NCI-H128 (cell line): ENCODE data around the gene FGF19.

Experiments used
- DNase-seq: peaks from one replicate; lab custom pipeline; 2025; ENCODE audit not compliant: unreplicated experiment; lab: John Stamatoyannopoulos, UW

FGF19 gene

GRCh38 chr11:69657456-69657910 is 46.3 kb downstream of the FGF19 start:
- no peak for DNase-seq

- no peak for DNase-seq
These were observed 47.0 kb downstream of the FGF19 start for GRCh38 chr11:69656536-69657455.

GRCh38 chr11:69655479-69656428 is 48.1 kb downstream of the FGF19 start:
- DNase-seq = no peak

- DNase-seq = no peak
These were observed 49.0 kb downstream of the FGF19 start for GRCh38 chr11:69654660-69655478.

GRCh38 chr11:69654001-69654659 is 49.7 kb downstream of the FGF19 start:
- DNase-seq = no peak

GRCh38 chr11:69653406-69653960 is 50.3 kb downstream of the FGF19 start:
- DNase-seq = no peak

GRCh38 chr11:69652999-69653398 is 50.8 kb downstream of the FGF19 start:
- DNase-seq = no peak

- no peak for DNase-seq
These were observed 51.8 kb downstream of the FGF19 start for GRCh38 chr11:69651834-69652620.

GRCh38 chr11:69650832-69651344 is 52.9 kb downstream of the FGF19 start:
- no peak for DNase-seq

- DNase-seq = no peak
These were observed 53.6 kb downstream of the FGF19 start for GRCh38 chr11:69650081-69650831.

GRCh38 chr11:69649576-69649900 is 54.3 kb downstream of the FGF19 start:
- no peak for DNase-seq

GRCh38 chr11:69648679-69649575 is 54.9 kb downstream of the FGF19 start:
- no peak for DNase-seq
